K562 (cell line): ENCODE data around the gene HMGB1. TPM values are rescaled to one million over a fixed set of nuclear protein-coding genes. Genes with fewer than 3 reads are reported as not detected.

Experiments
- BRCA1 ChIP-seq, 2 experiments: fragments of 450-650 bp in 1 of 2; sonication (generic) in 1 of 2; formaldehyde crosslinking in 1 of 2; IDR thresholded peaks; 2 replicates each; pipeline versions ENCODE4 v1.5.0 to v1.6.1; 2017 to 2020; ENCODE audit warnings: mild to moderate bottlenecking in 1 of 2, missing genetic modification reagents in 1 of 2
- GABPA ChIP-seq: fragments of 200-800 bp; sonication (Bioruptor generic); conservative IDR thresholded peaks from 2 replicates; pipeline ENCODE4 v1.6.1; 2016; ENCODE audit warnings: low read depth, missing genetic modification characterization, missing compliant biosample characterization
- KLF10 ChIP-seq: fragments of 250-450 bp; sonication (Bioruptor Pico); IDR thresholded peaks from 2 replicates; pipeline ENCODE4 v1.6.1; 2021; ENCODE audit warnings: matching md5 sums
- MBD2 ChIP-seq: sonication (generic); IDR thresholded peaks from 2 replicates; pipeline ENCODE4 v1.6.1; 2016; ENCODE audit warnings: low read depth, borderline replicate concordance
- MTF1 ChIP-seq: fragments of 250-450 bp; sonication (Bioruptor Pico); IDR thresholded peaks from 2 replicates; pipeline ENCODE4 v1.9.0; 2021; ENCODE audit warnings: moderate library complexity, mild to moderate bottlenecking, inconsistent platforms, borderline replicate concordance
- NR3C1 ChIP-seq: sonication (generic); formaldehyde crosslinking; IDR thresholded peaks from 2 replicates; pipeline ENCODE4 v1.8.1; 2022; ENCODE audit warnings: missing genetic modification reagents
- RBFOX2 ChIP-seq: fragments of 200-400 bp; formaldehyde crosslinking; IDR thresholded peaks from 2 replicates; pipeline ENCODE4 v1.6.1; 2017; ENCODE audit warnings: low read depth, mild to moderate bottlenecking, low read length, moderate library complexity
- RBM25 ChIP-seq: fragments of 200-400 bp; formaldehyde crosslinking; IDR thresholded peaks from 2 replicates; pipeline ENCODE4 v1.6.1; 2018; ENCODE audit warnings: low read length, low read depth, moderate library complexity; ENCODE audit not compliant: severe bottlenecking
- RBM34 ChIP-seq: fragments of 200-400 bp; formaldehyde crosslinking; IDR thresholded peaks from 2 replicates; pipeline ENCODE4 v1.6.1; 2018; ENCODE audit warnings: low read length, borderline replicate concordance; ENCODE audit not compliant: insufficient read depth
- SMARCA5 ChIP-seq: fragments of 450-650 bp; IDR thresholded peaks from 2 replicates; pipeline ENCODE4 v1.6.1; 2016
- TAF7 ChIP-seq: fragments of 450-650 bp; IDR thresholded peaks from 2 replicates; pipeline ENCODE4 v1.6.1; 2016; ENCODE audit warnings: missing genetic modification characterization, missing compliant biosample characterization
- TCF3 ChIP-seq: sonication (generic); formaldehyde crosslinking; IDR thresholded peaks from 2 replicates; pipeline ENCODE4 v1.4.0; 2020; ENCODE audit warnings: mild to moderate bottlenecking, missing genetic modification reagents
- ZNF124 ChIP-seq: sonication (generic); formaldehyde crosslinking; IDR thresholded peaks from 2 replicates; pipeline ENCODE4 v1.8.1; 2022; ENCODE audit warnings: missing genetic modification reagents
- ZNF717 ChIP-seq: fragments of 250-450 bp; sonication (Bioruptor Pico); IDR thresholded peaks from 2 replicates; pipeline ENCODE4 v1.5.0; 2021
- ZNF75A ChIP-seq: fragments of 450-650 bp; formaldehyde crosslinking; IDR thresholded peaks from 2 replicates; pipeline ENCODE4 v1.4.0; 2020; ENCODE audit warnings: mild to moderate bottlenecking
- polyA plus RNA-seq, 8 experiments: library from polyadenylated mRNA; depleted of rRNA in 4 of 8; stranded (reverse) in 5 of 8; unstranded in 3 of 8; fragments of >200 nt; fragmentation: Nextera tagmentation in 2 of 8; fragmentation: Illumina TruSeq in 1 of 8; extraction: Ambion mirVana in 2 of 8; extraction: Trizol in 1 of 8; gene quantifications; 2 replicates each; pipeline versions ENCODE4 v1.2.1 to v1.2.3, GENCODE V29; 2011 to 2014; ENCODE audit warnings: inconsistent platforms in 1 of 8, missing spikeins in 1 of 8
- total RNA-seq, 7 experiments: library from RNA; depleted of rRNA in 6 of 7; stranded (reverse); fragments of >200 nt in 6 of 7; fragmentation: Illumina TruSeq in 2 of 7; extraction: Trizol in 2 of 7; gene quantifications; 2 replicates each; pipeline versions ENCODE4 v1.2.1 to v1.2.3, GENCODE V29; 2011 to 2021; ENCODE audit warnings: low replicate concordance in 1 of 7
- TF ChIP-seq, protein P1 (sequence below): sonication (generic); formaldehyde crosslinking; IDR thresholded peaks from 2 replicates; pipeline ENCODE4 v1.5.0; 2020; ENCODE audit warnings: missing genetic modification reagents
- TF ChIP-seq, protein P2 (sequence below): fragments of 250-450 bp; sonication (Bioruptor Pico); IDR thresholded peaks from 2 replicates; pipeline ENCODE4 v1.5.0; 2021
- TF ChIP-seq, protein P3 (sequence below), 3 experiments: IDR thresholded peaks in 2 of 3; conservative IDR thresholded peaks in 1 of 3; 2 replicates each; pipeline ENCODE4 v1.5.1; 2011 to 2012; ENCODE audit warnings: low read length in 3 of 3, mild to moderate bottlenecking in 3 of 3, control low read depth in 2 of 3, improper control_type of control experiment in 1 of 3, inconsistent platforms in 1 of 3, low read depth in 1 of 3, mixed read lengths in 1 of 3, moderate library complexity in 1 of 3; ENCODE audit not compliant: insufficient read depth in 2 of 3
- TF ChIP-seq, protein P4 (sequence below): fragments of 250-450 bp; sonication (Bioruptor Pico); IDR thresholded peaks from 2 replicates; pipeline ENCODE4 v1.8.0; 2021; ENCODE audit warnings: moderate library complexity, mild to moderate bottlenecking, inconsistent platforms
- TF ChIP-seq, protein P5 (sequence below): fragments of 450-650 bp; formaldehyde crosslinking; IDR thresholded peaks from 2 replicates; pipeline ENCODE4 v1.4.0; 2020; ENCODE audit warnings: mild to moderate bottlenecking, moderate library complexity
- TF ChIP-seq, protein P6 (sequence below), 2 experiments: fragments of 450-650 bp in 1 of 2; sonication (generic) in 1 of 2; formaldehyde crosslinking in 1 of 2; IDR thresholded peaks in 1 of 2; conservative IDR thresholded peaks in 1 of 2; 2 replicates each; pipeline versions ENCODE4 v1.6.1 to v1.8.1; 2016 to 2023; ENCODE audit warnings: mild to moderate bottlenecking in 2 of 2, moderate library complexity in 2 of 2, inconsistent platforms in 1 of 2, missing genetic modification reagents in 1 of 2

The HMGB1 gene
- total and polyA plus RNA-seq, 9 of the 15 experiments (the other 6 are each of a cell fraction or from before 2014, with no cell fraction given) = 442 to 1,896 (median 933) TPM

DNA sequence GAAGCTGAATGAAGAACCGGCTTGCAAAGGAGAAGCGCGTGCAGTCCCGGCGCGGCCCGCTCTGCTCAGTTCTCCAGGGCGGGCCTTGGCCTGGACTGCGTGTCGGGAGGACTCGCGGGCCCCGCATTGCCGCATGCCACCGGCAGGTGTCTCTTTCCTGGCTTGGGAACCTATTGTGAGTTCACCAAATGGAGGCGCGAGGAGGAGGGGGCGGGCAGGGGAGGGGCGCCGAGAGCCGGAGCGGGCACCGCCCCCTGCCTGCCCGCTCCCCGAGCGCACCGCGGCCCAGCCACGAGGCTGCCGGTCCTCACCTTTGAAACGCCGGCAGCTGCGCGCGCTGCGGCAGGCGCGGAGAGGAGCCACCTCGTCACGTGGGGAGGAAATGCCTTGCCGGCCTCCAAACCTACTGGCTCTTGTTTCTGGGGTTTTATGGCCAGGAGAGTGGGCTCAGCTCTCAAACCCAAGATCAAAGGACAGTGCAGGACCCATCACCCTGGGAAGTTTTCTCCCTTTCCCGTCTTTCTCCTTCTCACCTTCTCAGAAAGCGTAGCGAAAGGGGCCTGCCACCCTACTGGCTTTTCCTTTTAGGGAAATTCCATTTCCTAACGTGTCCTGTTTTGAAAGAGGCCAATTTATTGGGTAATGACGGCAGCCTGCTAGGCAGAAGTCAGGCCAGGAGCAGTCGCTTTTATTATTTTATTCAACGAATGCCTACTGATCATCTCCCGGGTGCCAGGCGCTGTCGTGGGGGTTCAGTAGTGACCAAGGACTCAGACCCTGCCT is 57.2 kb downstream of the HMGB1 start (continued):
- TF ChIP-seq, protein P1, sequence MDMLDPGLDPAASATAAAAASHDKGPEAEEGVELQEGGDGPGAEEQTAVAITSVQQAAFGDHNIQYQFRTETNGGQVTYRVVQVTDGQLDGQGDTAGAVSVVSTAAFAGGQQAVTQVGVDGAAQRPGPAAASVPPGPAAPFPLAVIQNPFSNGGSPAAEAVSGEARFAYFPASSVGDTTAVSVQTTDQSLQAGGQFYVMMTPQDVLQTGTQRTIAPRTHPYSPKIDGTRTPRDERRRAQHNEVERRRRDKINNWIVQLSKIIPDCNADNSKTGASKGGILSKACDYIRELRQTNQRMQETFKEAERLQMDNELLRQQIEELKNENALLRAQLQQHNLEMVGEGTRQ (CRISPR knock-in tag) = peak; percentile 84
- TF ChIP-seq, protein P2, sequence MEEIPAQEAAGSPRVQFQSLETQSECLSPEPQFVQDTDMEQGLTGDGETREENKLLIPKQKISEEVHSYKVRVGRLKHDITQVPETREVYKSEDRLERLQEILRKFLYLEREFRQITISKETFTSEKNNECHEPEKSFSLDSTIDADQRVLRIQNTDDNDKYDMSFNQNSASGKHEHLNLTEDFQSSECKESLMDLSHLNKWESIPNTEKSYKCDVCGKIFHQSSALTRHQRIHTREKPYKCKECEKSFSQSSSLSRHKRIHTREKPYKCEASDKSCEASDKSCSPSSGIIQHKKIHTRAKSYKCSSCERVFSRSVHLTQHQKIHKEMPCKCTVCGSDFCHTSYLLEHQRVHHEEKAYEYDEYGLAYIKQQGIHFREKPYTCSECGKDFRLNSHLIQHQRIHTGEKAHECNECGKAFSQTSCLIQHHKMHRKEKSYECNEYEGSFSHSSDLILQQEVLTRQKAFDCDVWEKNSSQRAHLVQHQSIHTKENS (CRISPR knock-in tag) = no peak
- TF ChIP-seq GABPA (tag) (0 out of 2 replicates have a peak, but pooled peaks have one; percentile 24), RBM34 (no peak), ZNF717 (CRISPR knock-in tag) (no peak), ZNF75A (CRISPR knock-in tag) (no peak), TAF7 (tag) (no peak), ZNF124 (CRISPR knock-in tag) (peak; percentile 72; the same call in 1 of the 2 replicates), RBM25 (no peak), BRCA1 (IDR thresholded peaks at IDR 0.05) (no peak), BRCA1 (CRISPR knock-in tag; IDR thresholded peaks at IDR 0.05) (no peak), MBD2 (no peak), NR3C1 (peak; percentile 91), SMARCA5 (no peak), KLF10 (no peak), RBFOX2 (peak; percentile 61), TCF3 (CRISPR knock-in tag) (no peak), MTF1 (CRISPR knock-in tag) (no peak)
- TF ChIP-seq, protein P3, sequence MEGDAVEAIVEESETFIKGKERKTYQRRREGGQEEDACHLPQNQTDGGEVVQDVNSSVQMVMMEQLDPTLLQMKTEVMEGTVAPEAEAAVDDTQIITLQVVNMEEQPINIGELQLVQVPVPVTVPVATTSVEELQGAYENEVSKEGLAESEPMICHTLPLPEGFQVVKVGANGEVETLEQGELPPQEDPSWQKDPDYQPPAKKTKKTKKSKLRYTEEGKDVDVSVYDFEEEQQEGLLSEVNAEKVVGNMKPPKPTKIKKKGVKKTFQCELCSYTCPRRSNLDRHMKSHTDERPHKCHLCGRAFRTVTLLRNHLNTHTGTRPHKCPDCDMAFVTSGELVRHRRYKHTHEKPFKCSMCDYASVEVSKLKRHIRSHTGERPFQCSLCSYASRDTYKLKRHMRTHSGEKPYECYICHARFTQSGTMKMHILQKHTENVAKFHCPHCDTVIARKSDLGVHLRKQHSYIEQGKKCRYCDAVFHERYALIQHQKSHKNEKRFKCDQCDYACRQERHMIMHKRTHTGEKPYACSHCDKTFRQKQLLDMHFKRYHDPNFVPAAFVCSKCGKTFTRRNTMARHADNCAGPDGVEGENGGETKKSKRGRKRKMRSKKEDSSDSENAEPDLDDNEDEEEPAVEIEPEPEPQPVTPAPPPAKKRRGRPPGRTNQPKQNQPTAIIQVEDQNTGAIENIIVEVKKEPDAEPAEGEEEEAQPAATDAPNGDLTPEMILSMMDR (IDR thresholded peaks at IDR 0.05 in 2 of 3, conservative IDR thresholded peaks at IDR 0.05 in 1 of 3; ENCODE audit: insufficient read depth in 2 of 3, low read depth in 1 of 3, low read length in 3 of 3) = peak; percentile 47 to 70 (median 58)
- TF ChIP-seq, protein P4, sequence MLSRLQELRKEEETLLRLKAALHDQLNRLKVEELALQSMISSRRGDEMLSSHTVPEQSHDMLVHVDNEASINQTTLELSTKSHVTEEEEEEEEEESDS (CRISPR knock-in tag) = no peak
- TF ChIP-seq, protein P5, sequence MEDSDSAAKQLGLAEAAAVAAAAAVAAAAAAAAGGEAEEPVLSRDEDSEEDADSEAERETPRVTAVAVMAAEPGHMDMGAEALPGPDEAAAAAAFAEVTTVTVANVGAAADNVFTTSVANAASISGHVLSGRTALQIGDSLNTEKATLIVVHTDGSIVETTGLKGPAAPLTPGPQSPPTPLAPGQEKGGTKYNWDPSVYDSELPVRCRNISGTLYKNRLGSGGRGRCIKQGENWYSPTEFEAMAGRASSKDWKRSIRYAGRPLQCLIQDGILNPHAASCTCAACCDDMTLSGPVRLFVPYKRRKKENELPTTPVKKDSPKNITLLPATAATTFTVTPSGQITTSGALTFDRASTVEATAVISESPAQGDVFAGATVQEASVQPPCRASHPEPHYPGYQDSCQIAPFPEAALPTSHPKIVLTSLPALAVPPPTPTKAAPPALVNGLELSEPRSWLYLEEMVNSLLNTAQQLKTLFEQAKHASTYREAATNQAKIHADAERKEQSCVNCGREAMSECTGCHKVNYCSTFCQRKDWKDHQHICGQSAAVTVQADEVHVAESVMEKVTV (CRISPR knock-in tag) = no peak
- TF ChIP-seq, protein P6, sequence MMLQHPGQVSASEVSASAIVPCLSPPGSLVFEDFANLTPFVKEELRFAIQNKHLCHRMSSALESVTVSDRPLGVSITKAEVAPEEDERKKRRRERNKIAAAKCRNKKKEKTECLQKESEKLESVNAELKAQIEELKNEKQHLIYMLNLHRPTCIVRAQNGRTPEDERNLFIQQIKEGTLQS (IDR thresholded peaks at IDR 0.05) = no peak
- TF ChIP-seq, protein P6 (CRISPR knock-in tag; conservative IDR thresholded peaks at IDR 0.05) = no peak
